ENCODE data around the gene OR51B6. TPM values are rescaled to one million over a fixed set of nuclear protein-coding genes. Genes with fewer than 3 reads are reported as not detected.
"Not testable (repeated sequence)": the region's sequence is repeated elsewhere in the genome, so short reads cannot be mapped to it uniquely, and the experiment has no call there.

OR51B6 gene
- not detected for polyA plus RNA-seq (ENCODE audit: insufficient read length in 4 of 4)

- DNase-seq (ENCODE audit: low read depth in 4 of 4, low spot score in 3 of 4), result no peak
These were observed at the start of gene OR51B6 for GRCh38 chr11:5351208-5351607. Gene OR51B6, plus strand, starts transcription at chr11:5351508. Its CDS starts 0 bp downstream, at chr11:5351508.

GRCh38 chr11:5301846-5302245, 49.5 kb upstream of the OR51B6 start, which contains the start of gene OR51B4:
Gene OR51B4, minus strand, starts transcription at chr11:5301946. Its CDS starts 0 bp downstream, at chr11:5301946.
- DNase-seq (ENCODE audit: low read depth in 4 of 4, low spot score in 3 of 4), result no peak

- no peak for DNase-seq (ENCODE audit: low read depth in 4 of 4, low spot score in 3 of 4)
These were observed 47.7 kb upstream of the OR51B6 start for GRCh38 chr11:5303626-5304025.

- DNase-seq (ENCODE audit: low read depth in 4 of 4, low spot score in 3 of 4), result no peak
These were observed 47.3 kb upstream of the OR51B6 start for GRCh38 chr11:5304046-5304445.

GRCh38 chr11:5307256-5308019, 43.9 kb upstream of the OR51B6 start:
- no peak for DNase-seq (ENCODE audit: low read depth in 4 of 4, low spot score in 3 of 4)

- no peak for DNase-seq (ENCODE audit: low read depth in 4 of 4, low spot score in 3 of 4)
These were observed 40.9 kb upstream of the OR51B6 start for GRCh38 chr11:5310423-5310822.

GRCh38 chr11:5313326-5314023, 37.8 kb upstream of the OR51B6 start:
- DNase-seq (ENCODE audit: low read depth in 4 of 4, low spot score in 3 of 4), result not testable (repeated sequence)

- no peak for DNase-seq (ENCODE audit: low read depth in 4 of 4, low spot score in 3 of 4)
These were observed 34.0 kb upstream of the OR51B6 start for GRCh38 chr11:5317292-5317691.

- no peak for DNase-seq (ENCODE audit: low read depth in 4 of 4, low spot score in 3 of 4)
These were observed 27.1 kb upstream of the OR51B6 start, which contains the start of gene OR51B2 for GRCh38 chr11:5324197-5324596. Gene OR51B2, minus strand, starts transcription at chr11:5324297. Its CDS starts 0 bp downstream, at chr11:5324297.

GRCh38 chr11:5335170-5335569, 16.1 kb upstream of the OR51B6 start:
- DNase-seq (ENCODE audit: low read depth in 4 of 4, low spot score in 3 of 4), result no peak

GRCh38 chr11:5336331-5336730, 15.0 kb upstream of the OR51B6 start:
- DNase-seq (ENCODE audit: low read depth in 4 of 4, low spot score in 3 of 4), result no peak

- DNase-seq (ENCODE audit: low read depth in 4 of 4, low spot score in 3 of 4), result not testable (repeated sequence)
These were observed 14.1 kb upstream of the OR51B6 start for GRCh38 chr11:5337253-5337652.

- DNase-seq (ENCODE audit: low read depth in 4 of 4, low spot score in 3 of 4), result no peak
These were observed 11.5 kb upstream of the OR51B6 start for GRCh38 chr11:5339771-5340322.

GRCh38 chr11:5343474-5344335, 7.6 kb upstream of the OR51B6 start, which contains the start of gene OR51B5:
Gene OR51B5, minus strand, starts transcription at chr11:5343524. Its CDS starts 0 bp downstream, at chr11:5343524.
- no peak for DNase-seq (ENCODE audit: low read depth in 4 of 4, low spot score in 3 of 4)

GRCh38 chr11:5345831-5346230, 5.5 kb upstream of the OR51B6 start:
- DNase-seq (ENCODE audit: low read depth in 4 of 4, low spot score in 3 of 4), result no peak

- DNase-seq (ENCODE audit: low read depth in 4 of 4, low spot score in 3 of 4), result no peak
These were observed 2.6 kb upstream of the OR51B6 start for GRCh38 chr11:5348551-5349194.

- DNase-seq (ENCODE audit: low read depth in 4 of 4, low spot score in 3 of 4), result no peak
These were observed 1.8 kb upstream of the OR51B6 start for GRCh38 chr11:5349550-5349949.

- DNase-seq (ENCODE audit: low read depth in 4 of 4, low spot score in 3 of 4), result not testable (repeated sequence)
These were observed 4.7 kb downstream of the OR51B6 start for GRCh38 chr11:5356031-5356430.

GRCh38 chr11:5362017-5362625, 10.8 kb downstream of the OR51B6 start:
- DNase-seq (ENCODE audit: low read depth in 4 of 4, low spot score in 3 of 4), result no peak

Data from left renal pelvis (tissue), 4 donors.